Measurements from ENCODE around the gene GXYLT2. TPM values are rescaled to one million over a fixed set of nuclear protein-coding genes. Genes with fewer than 3 reads are reported as not detected.
"Not testable (repeated sequence)": the region's sequence is repeated elsewhere in the genome, so short reads cannot be mapped to it uniquely, and the experiment has no call there.

Gene GXYLT2
- total RNA-seq, 2 donors from 2014 or later, result 7.7 to 20.9 TPM

- Histone ChIP-seq H3K27ac (no peak overlapping the region), H3K4me3 (no peak overlapping the region), H3K4me1 (replicated peaks) (peaks cover 4% of the 10 kb centered on the region), H3K9me3 (no peaks in the 10 kb centered on the region), H3K36me3 (no peaks in the 10 kb centered on the region), H3K27me3 (replicated peaks; ENCODE audit: insufficient read depth) (no peaks in the 10 kb centered on the region)
- DNase-seq (ENCODE audit: low spot score), result no peak
- WGBS, result 41% methylated on average over 2 of the region's 2 CpGs
- intact Hi-C loops (cut with DNase I), result loop anchor here (5.0 kb wide), 2 partner anchors 113 to 153 kb away; partner anchors contain the start of genes GXYLT2 and SHQ1
- TF ChIP-seq CTCF (IDR thresholded peaks at IDR 0.05) (no peak), POLR2AphosphoS5 (IDR thresholded peaks at IDR 0.05) (no peak), POLR2A (IDR thresholded peaks at IDR 0.05) (no peak)
These were observed 112.1 kb downstream of the GXYLT2 start for GRCh38 chr3:72999951-73000350.

GRCh38 chr3:73003050-73003449, 115.2 kb downstream of the GXYLT2 start:
- H3K36me3 ChIP-seq; H3K4me1 ChIP-seq (replicated peaks); DNase-seq (ENCODE audit: low spot score); intact Hi-C loops (cut with DNase I); H3K27me3 ChIP-seq (replicated peaks; ENCODE audit: insufficient read depth); H3K4me3 ChIP-seq; H3K27ac ChIP-seq; H3K9me3 ChIP-seq: not testable (repeated sequence)
- 96% methylated on average over 8 of the region's 8 CpGs for WGBS

GRCh38 chr3:73004316-73004715, 116.5 kb downstream of the GXYLT2 start:
- Histone ChIP-seq H3K27ac (no peak overlapping the region), H3K4me3 (no peak overlapping the region), H3K9me3 (no peaks in the 10 kb centered on the region), H3K4me1 (replicated peaks) (peaks cover 4% of the 10 kb centered on the region), H3K36me3 (no peaks in the 10 kb centered on the region), H3K27me3 (replicated peaks; ENCODE audit: insufficient read depth) (no peaks in the 10 kb centered on the region)
- 76% methylated on average over 4 of the region's 4 CpGs for WGBS
- intact Hi-C loops (cut with DNase I), result no loop called here
- TF ChIP-seq POLR2A (IDR thresholded peaks at IDR 0.05) (no peak), POLR2AphosphoS5 (IDR thresholded peaks at IDR 0.05) (no peak), CTCF (IDR thresholded peaks at IDR 0.05) (no peak)
- DNase-seq (ENCODE audit: low spot score), result no peak

- Histone ChIP-seq H3K4me3 (no peak overlapping the region), H3K4me1 (replicated peaks) (no peaks in the 10 kb centered on the region), H3K27ac (no peak overlapping the region), H3K9me3 (no peaks in the 10 kb centered on the region), H3K27me3 (replicated peaks; ENCODE audit: insufficient read depth) (no peaks in the 10 kb centered on the region), H3K36me3 (no peaks in the 10 kb centered on the region)
- intact Hi-C loops (cut with DNase I), result no loop called here
- DNase-seq (ENCODE audit: low spot score), result no peak
- no peak for TF ChIP-seq POLR2A (IDR thresholded peaks at IDR 0.05)
- TF ChIP-seq CTCF (IDR thresholded peaks at IDR 0.05), result no peak
- TF ChIP-seq POLR2AphosphoS5 (IDR thresholded peaks at IDR 0.05), result no peak
- 55% methylated on average over 6 of the region's 6 CpGs for WGBS
These were observed 120.3 kb downstream of the GXYLT2 start for GRCh38 chr3:73007992-73008712.

GRCh38 chr3:73009008-73009407, 121.2 kb downstream of the GXYLT2 start:
- no peak for TF ChIP-seq POLR2AphosphoS5 (IDR thresholded peaks at IDR 0.05)
- no peak for TF ChIP-seq POLR2A (IDR thresholded peaks at IDR 0.05)
- TF ChIP-seq CTCF (IDR thresholded peaks at IDR 0.05), result no peak
- WGBS, result 81% methylated on average over 4 of the region's 4 CpGs
- no peaks in the 10 kb centered on the region for H3K9me3 ChIP-seq
- no peak overlapping the region for H3K4me3 ChIP-seq
- H3K27me3 ChIP-seq (replicated peaks; ENCODE audit: insufficient read depth), result no peaks in the 10 kb centered on the region
- intact Hi-C loops (cut with DNase I), result no loop called here
- H3K27ac ChIP-seq, result no peak overlapping the region
- no peak for DNase-seq (ENCODE audit: low spot score)
- no peaks in the 10 kb centered on the region for H3K36me3 ChIP-seq
- H3K4me1 ChIP-seq (replicated peaks), result no peaks in the 10 kb centered on the region

Data from prostate gland (tissue), 2 donors.